Measurements from ENCODE around the gene ADCY3. TPM values are rescaled to one million over a fixed set of nuclear protein-coding genes. Genes with fewer than 3 reads are reported as not detected.

The ADCY3 gene
- total RNA-seq, 1 experiment from 2014 or later: 50.3 TPM

GRCh38 chr2:24830351-24830750 is 89.7 kb downstream of the ADCY3 start:
- peaks cover 37% of the 10 kb centered on the region for H3K36me3 Mint-ChIP-seq (ENCODE audit: insufficient read depth, unreplicated experiment)
- BruUV-seq (replicated peaks): no TSS peak
- DNase-seq (ENCODE audit: unreplicated experiment): peak; percentile 38
- no peaks in the 10 kb centered on the region for H3K9me3 Mint-ChIP-seq (ENCODE audit: unreplicated experiment)
- POLR2A ChIA-PET: interaction anchor here (0.6 kb wide), 1 partner anchor 89 kb away, joined by 4 read pairs; the partner anchor contains the start of gene ADCY3
- intact Hi-C loops (cut with micrococcal nuclease): no loop called here
- TF ChIP-seq, protein P1, sequence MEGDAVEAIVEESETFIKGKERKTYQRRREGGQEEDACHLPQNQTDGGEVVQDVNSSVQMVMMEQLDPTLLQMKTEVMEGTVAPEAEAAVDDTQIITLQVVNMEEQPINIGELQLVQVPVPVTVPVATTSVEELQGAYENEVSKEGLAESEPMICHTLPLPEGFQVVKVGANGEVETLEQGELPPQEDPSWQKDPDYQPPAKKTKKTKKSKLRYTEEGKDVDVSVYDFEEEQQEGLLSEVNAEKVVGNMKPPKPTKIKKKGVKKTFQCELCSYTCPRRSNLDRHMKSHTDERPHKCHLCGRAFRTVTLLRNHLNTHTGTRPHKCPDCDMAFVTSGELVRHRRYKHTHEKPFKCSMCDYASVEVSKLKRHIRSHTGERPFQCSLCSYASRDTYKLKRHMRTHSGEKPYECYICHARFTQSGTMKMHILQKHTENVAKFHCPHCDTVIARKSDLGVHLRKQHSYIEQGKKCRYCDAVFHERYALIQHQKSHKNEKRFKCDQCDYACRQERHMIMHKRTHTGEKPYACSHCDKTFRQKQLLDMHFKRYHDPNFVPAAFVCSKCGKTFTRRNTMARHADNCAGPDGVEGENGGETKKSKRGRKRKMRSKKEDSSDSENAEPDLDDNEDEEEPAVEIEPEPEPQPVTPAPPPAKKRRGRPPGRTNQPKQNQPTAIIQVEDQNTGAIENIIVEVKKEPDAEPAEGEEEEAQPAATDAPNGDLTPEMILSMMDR (IDR thresholded peaks at IDR 0.05; ENCODE audit: unreplicated experiment): no peak
- H3K4me1 Mint-ChIP-seq (ENCODE audit: insufficient read depth, unreplicated experiment): no peaks in the 10 kb centered on the region
- CTCF ChIA-PET: interaction anchor here (0.6 to 8.1 kb wide), 6 partner anchors 27 to 421 kb away, joined by 3 to 108 read pairs (median 4); no protein-coding TSS in a partner anchor
- no peak overlapping the region for H3K4me3 Mint-ChIP-seq (ENCODE audit: unreplicated experiment)
- no peak overlapping the region for H3K27ac Mint-ChIP-seq (ENCODE audit: low read depth, unreplicated experiment)
- no peaks in the 10 kb centered on the region for H3K27me3 Mint-ChIP-seq (ENCODE audit: insufficient read depth, unreplicated experiment)

- POLR2A ChIA-PET: interaction anchor here (1.1 to 1.2 kb wide), 2 partner anchors 35 to 429 kb away, joined by 3 to 4 read pairs; partner anchors contain the start of genes CENPO and PTRHD1
- TF ChIP-seq, protein P1 (IDR thresholded peaks at IDR 0.05; ENCODE audit: unreplicated experiment): no peak
- Mint-ChIP-seq H3K9me3 (ENCODE audit: unreplicated experiment) (no peaks in the 10 kb centered on the region), H3K4me3 (ENCODE audit: unreplicated experiment) (no peak overlapping the region), H3K36me3 (ENCODE audit: insufficient read depth, unreplicated experiment) (peaks cover 33% of the 10 kb centered on the region), H3K27me3 (ENCODE audit: insufficient read depth, unreplicated experiment) (no peaks in the 10 kb centered on the region), H3K4me1 (ENCODE audit: insufficient read depth, unreplicated experiment) (no peaks in the 10 kb centered on the region), H3K27ac (ENCODE audit: low read depth, unreplicated experiment) (no peak overlapping the region)
- no TSS peak for BruUV-seq (replicated peaks)
- CTCF ChIA-PET: interaction anchor here (0.5 to 8.1 kb wide), 25 partner anchors 9 to 827 kb away, joined by 3 to 108 read pairs (median 4); partner anchors contain the start of genes CENPO and PTRHD1
- DNase-seq (ENCODE audit: unreplicated experiment): no peak
- intact Hi-C loops (cut with micrococcal nuclease): loop anchor here (5.0 to 10.0 kb wide), 2 partner anchors 369 to 604 kb away; no protein-coding TSS in a partner anchor
Observed at GRCh38 chr2:24828238-24828996, 91.6 kb downstream of the ADCY3 start.

DNA sequence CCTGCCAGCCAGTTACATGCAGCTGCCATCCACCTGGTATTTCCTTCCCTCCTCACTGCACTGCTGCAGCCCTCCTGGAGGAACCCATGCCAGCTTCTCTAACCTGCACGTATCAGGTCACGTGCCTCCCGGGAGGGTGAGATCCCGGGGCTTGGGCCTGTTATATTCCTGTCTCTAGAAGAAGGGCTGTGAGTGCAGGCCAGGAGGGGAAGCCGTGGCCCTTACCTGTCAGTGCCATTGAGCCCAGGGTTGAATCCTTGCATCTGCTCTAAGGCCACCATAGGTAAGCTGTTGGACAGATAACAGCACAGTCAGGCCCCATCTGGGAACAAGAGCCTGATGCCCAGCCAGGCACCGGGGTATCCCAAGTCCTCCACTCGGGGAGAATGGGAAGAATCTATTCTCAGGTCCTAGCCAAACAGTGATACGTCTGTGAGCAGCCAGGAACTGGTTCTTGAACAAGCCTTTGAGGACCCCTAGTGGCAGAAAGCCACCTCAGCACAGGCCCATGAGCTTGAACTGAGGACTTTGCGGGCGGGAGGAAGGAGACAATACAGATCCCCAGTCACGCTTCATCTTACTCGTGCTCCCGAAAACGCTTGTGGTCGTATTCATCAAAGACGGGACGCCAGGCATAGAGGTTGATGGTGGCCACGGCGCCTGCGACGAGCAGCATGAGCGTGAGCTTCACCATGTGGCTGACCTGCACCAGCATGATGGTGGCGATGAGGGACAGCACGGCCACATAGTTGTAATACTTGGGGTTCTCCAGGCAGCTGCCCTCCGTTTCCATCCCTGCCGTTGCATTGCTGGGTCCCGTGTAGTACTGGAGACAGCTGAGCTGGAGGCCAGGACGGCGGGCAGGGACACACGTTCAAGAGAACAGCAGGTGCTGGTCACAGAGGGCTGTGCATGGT is 92.5 kb downstream of the ADCY3 start:
- DNase-seq (ENCODE audit: unreplicated experiment): peak; percentile 73
- intact Hi-C loops (cut with micrococcal nuclease): loop anchor here (1.0 to 10.0 kb wide), 6 partner anchors 35 to 603 kb away; no protein-coding TSS in a partner anchor
- no peaks in the 10 kb centered on the region for H3K4me1 Mint-ChIP-seq (ENCODE audit: insufficient read depth, unreplicated experiment)
- H3K27ac Mint-ChIP-seq (ENCODE audit: low read depth, unreplicated experiment): no peak overlapping the region
- no TSS peak for BruUV-seq (replicated peaks)
- H3K9me3 Mint-ChIP-seq (ENCODE audit: unreplicated experiment): no peaks in the 10 kb centered on the region
- H3K27me3 Mint-ChIP-seq (ENCODE audit: insufficient read depth, unreplicated experiment): no peaks in the 10 kb centered on the region
- peaks cover 35% of the 10 kb centered on the region for H3K36me3 Mint-ChIP-seq (ENCODE audit: insufficient read depth, unreplicated experiment)
- ChIA-PET CTCF (interaction anchor here (0.5 to 8.1 kb wide), 25 partner anchors 9 to 600 kb away, joined by 3 to 108 read pairs (median 3); partner anchors contain the start of genes CENPO and PTRHD1), POLR2A (interaction anchor here (0.7 to 1.2 kb wide), 3 partner anchors 35 to 428 kb away, joined by 3 to 4 read pairs (median 3); partner anchors contain the start of genes CENPO and PTRHD1)
- H3K4me3 Mint-ChIP-seq (ENCODE audit: unreplicated experiment): no peak overlapping the region
- TF ChIP-seq, protein P1 (IDR thresholded peaks at IDR 0.05; ENCODE audit: unreplicated experiment): peak; percentile 58
